Measurements from ENCODE around the gene RAB11FIP2.

The RAB11FIP2 gene

DNA sequence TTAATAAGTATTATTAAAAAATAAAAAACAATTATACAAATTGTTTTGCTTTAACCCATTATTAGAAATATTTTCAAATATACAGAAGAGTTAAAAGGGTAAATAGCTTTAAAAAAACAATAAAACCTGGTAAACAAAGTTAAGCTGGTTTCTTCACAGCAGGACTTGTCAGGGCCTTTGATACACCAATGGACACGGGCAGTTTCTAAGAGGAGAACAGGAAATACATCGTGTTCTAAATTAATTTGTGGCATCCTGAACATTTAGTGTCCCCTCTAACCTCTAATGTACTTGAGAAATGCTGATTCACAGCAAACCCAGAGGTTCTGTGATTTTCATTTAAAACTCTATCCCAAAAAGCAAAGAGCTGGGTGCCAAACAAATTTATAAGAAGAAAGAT is 80.8 kb downstream of the RAB11FIP2 start:
- no peaks in the 10 kb centered on the region for H3K79me2 ChIP-seq (ENCODE audit: control insufficient read depth, low read length)
- H3K4me1 ChIP-seq (ENCODE audit: control insufficient read depth, low read length): no peaks in the 10 kb centered on the region
- H3K36me3 ChIP-seq (ENCODE audit: control insufficient read depth, low read length): no peaks in the 10 kb centered on the region
- H3K4me3 ChIP-seq (ENCODE audit: low read length): no peak overlapping the region
- H3K9me3 ChIP-seq (ENCODE audit: control insufficient read depth, insufficient read depth, low read length): no peaks in the 10 kb centered on the region
- no peaks in the 10 kb centered on the region for H3K9me2 ChIP-seq (replicated peaks; ENCODE audit: control insufficient read depth, low read length)
- TF ChIP-seq EZH2phosphoT487 (IDR thresholded peaks at IDR 0.05; ENCODE audit: borderline replicate concordance, low read length) (no peak), CTCF (IDR thresholded peaks at IDR 0.05; ENCODE audit: low read depth, low read length, poor library complexity, severe bottlenecking) (no peak)
- H3K27ac ChIP-seq (ENCODE audit: low read depth, low read length): no peak overlapping the region
- H3F3A ChIP-seq (ENCODE audit: control insufficient read depth, insufficient read depth): no peaks in the 10 kb centered on the region
- H4K20me1 ChIP-seq (ENCODE audit: control insufficient read depth, insufficient read depth, low read depth, low read length): no peaks in the 10 kb centered on the region
- no peak overlapping the region for H3K4me2 ChIP-seq (ENCODE audit: low read length)
- H3K27me3 ChIP-seq (ENCODE audit: control insufficient read depth, low read length): no peaks in the 10 kb centered on the region

- no peak overlapping the region for H3K27ac ChIP-seq (ENCODE audit: low read depth, low read length)
- H3K4me1 ChIP-seq (ENCODE audit: control insufficient read depth, low read length): no peaks in the 10 kb centered on the region
- no peak overlapping the region for H3K4me3 ChIP-seq (ENCODE audit: low read length)
- no peaks in the 10 kb centered on the region for H3K9me2 ChIP-seq (replicated peaks; ENCODE audit: control insufficient read depth, low read length)
- no peaks in the 10 kb centered on the region for H3K79me2 ChIP-seq (ENCODE audit: control insufficient read depth, low read length)
- H3K36me3 ChIP-seq (ENCODE audit: control insufficient read depth, low read length): no peaks in the 10 kb centered on the region
- H4K20me1 ChIP-seq (ENCODE audit: control insufficient read depth, insufficient read depth, low read depth, low read length): no peaks in the 10 kb centered on the region
- H3K4me2 ChIP-seq (ENCODE audit: low read length): no peak overlapping the region
- H3K27me3 ChIP-seq (ENCODE audit: control insufficient read depth, low read length): no peaks in the 10 kb centered on the region
- H3F3A ChIP-seq (ENCODE audit: control insufficient read depth, insufficient read depth): no peaks in the 10 kb centered on the region
- no peak for TF ChIP-seq EZH2phosphoT487 (IDR thresholded peaks at IDR 0.05; ENCODE audit: borderline replicate concordance, low read length)
- no peak for TF ChIP-seq CTCF (IDR thresholded peaks at IDR 0.05; ENCODE audit: low read depth, low read length, poor library complexity, severe bottlenecking)
- no peaks in the 10 kb centered on the region for H3K9me3 ChIP-seq (ENCODE audit: control insufficient read depth, insufficient read depth, low read length)
Measured at GRCh38 chr10:117964536-117964935, 82.2 kb downstream of the RAB11FIP2 start.

GRCh38 chr10:117960345-117960935 is 86.3 kb downstream of the RAB11FIP2 start:
- H3K9me2 ChIP-seq (replicated peaks; ENCODE audit: control insufficient read depth, low read length): no peaks in the 10 kb centered on the region
- TF ChIP-seq CTCF (IDR thresholded peaks at IDR 0.05; ENCODE audit: low read depth, low read length, poor library complexity, severe bottlenecking): no peak
- TF ChIP-seq EZH2phosphoT487 (IDR thresholded peaks at IDR 0.05; ENCODE audit: borderline replicate concordance, low read length): no peak

More at GRCh38 chr10:117960345-117960935, 86.3 kb downstream of the RAB11FIP2 start:
- no peaks in the 10 kb centered on the region for H3K36me3 ChIP-seq (ENCODE audit: control insufficient read depth, low read length)
- H3F3A ChIP-seq (ENCODE audit: control insufficient read depth, insufficient read depth): no peaks in the 10 kb centered on the region
- H3K27ac ChIP-seq (ENCODE audit: low read depth, low read length): no peak overlapping the region
- no peaks in the 10 kb centered on the region for H3K79me2 ChIP-seq (ENCODE audit: control insufficient read depth, low read length)
- no peak overlapping the region for H3K4me3 ChIP-seq (ENCODE audit: low read length)
- H3K9me3 ChIP-seq (ENCODE audit: control insufficient read depth, insufficient read depth, low read length): no peaks in the 10 kb centered on the region
- no peaks in the 10 kb centered on the region for H3K4me1 ChIP-seq (ENCODE audit: control insufficient read depth, low read length)
- no peak overlapping the region for H3K4me2 ChIP-seq (ENCODE audit: low read length)
- H3K27me3 ChIP-seq (ENCODE audit: control insufficient read depth, low read length): no peaks in the 10 kb centered on the region
- no peaks in the 10 kb centered on the region for H4K20me1 ChIP-seq (ENCODE audit: control insufficient read depth, insufficient read depth, low read depth, low read length)

Measured in DOHH2 (cell line).